K562 (cell line): ENCODE data around the gene WDR90. TPM values are rescaled to one million over a fixed set of nuclear protein-coding genes. Genes with fewer than 3 reads are reported as not detected.

Experiments used
- CTBP1 ChIP-seq: fragments of 450-650 bp; IDR thresholded peaks from 2 replicates; pipeline ENCODE4 v1.6.1; 2016; ENCODE audit warnings: borderline replicate concordance
- RBFOX2 ChIP-seq: fragments of 200-400 bp; formaldehyde crosslinking; IDR thresholded peaks from 2 replicates; pipeline ENCODE4 v1.6.1; 2017; ENCODE audit warnings: low read depth, mild to moderate bottlenecking, low read length, moderate library complexity
- RREB1 ChIP-seq: fragments of 250-450 bp; sonication (Bioruptor Pico); IDR thresholded peaks from 2 replicates; pipeline ENCODE4 v1.4.0; 2020
- UBTF ChIP-seq, 2 experiments: IDR thresholded peaks; 2 replicates each; pipeline ENCODE4 v1.6.1; 2012; ENCODE audit warnings: improper control_type of control experiment in 2 of 2, low read depth in 2 of 2, low read length in 2 of 2, borderline replicate concordance in 1 of 2
- ZBTB43 ChIP-seq: sonication (generic); formaldehyde crosslinking; IDR thresholded peaks from 2 replicates; pipeline ENCODE4 v1.8.0; 2023; ENCODE audit warnings: mild to moderate bottlenecking, missing genetic modification reagents
- ZFX ChIP-seq: sonication (generic); formaldehyde crosslinking; IDR thresholded peaks from 2 replicates; pipeline ENCODE4 v1.8.0; 2022; ENCODE audit warnings: mild to moderate bottlenecking, missing genetic modification reagents, moderate library complexity
- polyA plus RNA-seq, 8 experiments: library from polyadenylated mRNA; depleted of rRNA in 4 of 8; stranded (reverse) in 5 of 8; unstranded in 3 of 8; fragments of >200 nt; fragmentation: Nextera tagmentation in 2 of 8; fragmentation: Illumina TruSeq in 1 of 8; extraction: Ambion mirVana in 2 of 8; extraction: Trizol in 1 of 8; gene quantifications; 2 replicates each; pipeline versions ENCODE4 v1.2.1 to v1.2.3, GENCODE V29; 2011 to 2014; ENCODE audit warnings: inconsistent platforms in 1 of 8, missing spikeins in 1 of 8
- total RNA-seq, 7 experiments: library from RNA; depleted of rRNA in 6 of 7; stranded (reverse); fragments of >200 nt in 6 of 7; fragmentation: Illumina TruSeq in 2 of 7; extraction: Trizol in 2 of 7; gene quantifications; 2 replicates each; pipeline versions ENCODE4 v1.2.1 to v1.2.3, GENCODE V29; 2011 to 2021; ENCODE audit warnings: low replicate concordance in 1 of 7

The WDR90 gene
- total and polyA plus RNA-seq, 9 of the 15 experiments (the other 6 are each of a cell fraction or from before 2014, with no cell fraction given) = 0.44 to 12.6 (median 3.3) TPM

DNA sequence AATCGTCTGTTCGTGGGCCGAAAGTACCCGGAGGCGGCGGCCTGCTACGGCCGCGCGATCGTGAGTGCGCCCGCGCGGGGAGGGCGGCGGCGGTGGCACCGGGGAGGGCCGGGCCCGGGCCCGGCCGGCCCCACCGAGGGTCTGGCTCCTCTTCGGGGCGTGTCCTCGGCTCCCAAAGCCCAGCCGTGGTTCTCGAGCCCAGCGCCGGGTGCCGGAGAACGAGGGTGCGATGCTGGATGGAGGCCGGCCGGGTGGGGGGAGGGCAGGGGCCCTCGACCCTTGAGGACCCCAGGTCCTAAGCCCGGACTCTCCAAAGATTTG, 31.4 kb downstream of the WDR90 start (continued):
- no peak for TF ChIP-seq ZBTB43 (CRISPR knock-in tag)
- 0 out of 4 replicates have a peak, but pooled peaks of 1 of the 2 experiments have one; percentile 27 for TF ChIP-seq UBTF (IDR thresholded peaks at IDR 0.05; ENCODE audit: borderline replicate concordance in 1 of 2, low read depth in 2 of 2, low read length in 2 of 2)
- TF ChIP-seq ZFX = 0 out of 2 replicates have a peak, but pooled peaks have one; percentile 6
- no peak for TF ChIP-seq CTBP1
- peak; percentile 33 for TF ChIP-seq RBFOX2
- TF ChIP-seq RREB1 (CRISPR knock-in tag) = 0 out of 2 replicates have a peak, but pooled peaks have one; percentile 11
